HG03039 (cell line): ENCODE results near the gene ZNF277.
"Not testable (repeated sequence)": the region's sequence is repeated elsewhere in the genome, so short reads cannot be mapped to it uniquely, and the experiment has no call there.

Experiments
- ATAC-seq: cut with Tn5 transposase; IDR thresholded peaks from one replicate; pipeline ENCODE4 v1.9.1; 2021; ENCODE audit warnings: mild to moderate bottlenecking, moderate library complexity; ENCODE audit not compliant: unreplicated experiment

ZNF277 gene

DNA sequence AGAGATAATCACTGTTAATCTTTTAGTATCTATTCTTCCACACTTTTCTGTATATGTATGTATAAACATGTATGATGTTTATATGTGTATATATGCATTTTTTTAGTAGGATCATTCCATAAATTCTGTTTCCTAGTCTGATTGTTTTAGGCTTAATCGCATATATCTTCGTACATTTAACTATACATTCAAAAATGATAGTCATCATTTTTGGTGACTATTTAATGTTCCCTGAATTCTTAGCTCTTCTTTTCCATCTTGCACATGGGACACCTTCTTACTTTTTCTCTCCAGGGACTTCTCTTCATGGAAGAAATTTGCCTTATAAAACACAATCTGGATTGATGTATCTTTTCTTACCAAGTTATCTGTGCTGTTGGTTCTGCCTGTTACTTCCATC, 42.1 kb downstream of the ZNF277 start:
- ATAC-seq, result no peak

DNA sequence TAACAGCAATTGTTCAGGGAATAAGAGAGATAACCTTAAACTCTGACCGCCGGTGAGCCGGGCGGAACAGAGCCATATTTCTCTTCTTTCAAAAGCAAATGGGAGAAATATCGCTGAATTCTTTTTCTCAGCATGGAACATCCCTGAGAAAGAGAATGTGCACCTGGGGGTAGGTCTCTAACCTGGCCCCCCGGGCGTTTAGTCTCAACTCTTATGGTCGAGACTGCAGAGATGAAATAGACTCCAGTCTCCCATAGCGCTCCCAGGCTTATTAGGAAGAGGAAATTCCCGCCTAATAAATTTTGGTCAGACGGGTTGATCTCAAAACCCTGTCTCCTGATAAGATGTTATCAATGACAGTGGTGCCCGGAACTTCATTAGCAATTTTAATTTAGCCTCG, 43.5 kb downstream of the ZNF277 start:
- ATAC-seq, result not testable (repeated sequence)

DNA sequence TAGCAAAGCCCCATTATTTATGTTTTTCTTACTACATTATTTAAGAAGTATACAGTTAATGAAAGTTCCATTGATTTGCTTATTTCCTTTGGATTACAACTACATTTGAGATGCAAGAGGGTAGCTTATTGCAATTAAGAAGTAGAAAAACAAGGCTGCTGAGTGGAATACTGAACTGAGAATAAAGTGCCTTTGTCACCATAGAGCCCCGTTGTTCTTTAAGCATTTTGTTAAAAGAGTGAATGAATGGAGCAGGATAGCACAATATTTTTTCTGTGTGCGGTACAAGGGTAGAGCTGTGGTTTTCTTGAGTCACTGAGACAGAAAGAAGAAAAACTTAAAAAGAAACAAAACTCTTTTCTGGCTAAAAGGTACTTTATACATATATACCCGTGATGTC, 45.6 kb downstream of the ZNF277 start:
- no peak for ATAC-seq

DNA sequence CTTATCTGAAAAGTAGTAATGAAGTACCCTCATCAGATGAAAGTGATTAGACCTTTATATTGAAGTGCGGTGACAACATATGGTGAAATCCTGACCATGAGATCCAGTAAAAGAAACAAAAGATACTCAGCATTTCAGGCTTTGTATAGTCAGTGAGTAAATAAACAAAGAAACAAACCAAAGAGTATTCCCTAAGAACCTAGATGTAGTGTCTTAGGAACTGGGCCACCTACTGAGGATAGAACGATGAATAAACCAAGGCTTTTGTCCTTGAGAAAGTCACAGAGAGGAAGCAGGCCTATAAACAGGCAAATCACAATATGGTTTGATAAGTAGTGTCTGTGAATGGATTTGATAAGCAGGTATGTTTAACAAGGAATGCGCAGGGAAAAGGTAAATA, 46.2 kb downstream of the ZNF277 start:
- ATAC-seq, result no peak

DNA sequence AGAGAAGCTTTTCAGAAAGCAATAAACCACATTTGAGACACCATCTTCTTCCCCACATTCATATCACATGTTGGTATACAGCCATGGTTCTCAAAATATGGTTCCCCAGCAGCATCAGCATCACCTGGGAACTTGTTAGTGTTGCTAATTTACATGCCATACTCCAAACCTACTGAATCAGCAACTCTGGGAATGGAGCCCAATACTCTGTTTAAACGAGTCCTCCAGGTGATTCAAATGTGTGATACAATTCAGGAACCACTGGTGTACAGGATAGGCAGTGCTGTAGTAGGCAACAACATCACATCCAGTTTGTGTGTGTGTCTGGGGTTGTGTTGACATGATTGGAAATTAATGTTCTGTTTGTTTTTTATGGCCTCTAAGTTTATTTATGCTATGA, 47.7 kb downstream of the ZNF277 start:
- no peak for ATAC-seq

DNA sequence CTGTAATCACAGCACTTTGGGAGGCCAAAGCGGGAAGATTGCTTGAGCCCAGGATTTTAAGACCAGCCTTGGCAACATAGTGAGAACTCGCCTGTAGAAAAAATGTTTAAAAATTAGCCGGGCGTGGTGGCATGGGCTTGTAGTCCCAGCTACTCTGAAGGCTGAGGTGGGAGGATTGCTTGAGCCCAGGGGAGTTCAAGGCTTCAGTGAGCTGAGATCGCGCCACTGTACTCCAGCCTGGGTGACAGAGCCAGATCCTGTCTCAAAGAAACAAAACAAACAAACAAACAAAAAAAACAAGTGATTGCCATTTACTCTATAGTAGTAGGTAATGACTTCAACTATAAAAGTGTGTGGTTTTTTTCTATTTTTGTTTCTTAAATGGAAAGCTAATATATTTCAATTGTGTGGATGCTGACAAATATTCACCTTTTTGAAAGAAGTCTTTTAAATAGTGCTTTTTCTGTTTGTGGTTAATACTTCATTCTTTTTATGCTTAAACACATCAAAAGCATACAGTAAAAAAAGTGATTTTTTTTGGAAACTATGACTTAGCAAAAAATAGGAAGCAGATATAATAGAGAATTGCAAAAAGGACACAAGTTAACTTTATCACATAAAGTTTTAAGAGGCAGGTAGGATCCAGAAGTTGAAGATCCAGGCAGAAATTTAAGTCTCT, 48.4 kb downstream of the ZNF277 start:
- ATAC-seq, result no peak

DNA sequence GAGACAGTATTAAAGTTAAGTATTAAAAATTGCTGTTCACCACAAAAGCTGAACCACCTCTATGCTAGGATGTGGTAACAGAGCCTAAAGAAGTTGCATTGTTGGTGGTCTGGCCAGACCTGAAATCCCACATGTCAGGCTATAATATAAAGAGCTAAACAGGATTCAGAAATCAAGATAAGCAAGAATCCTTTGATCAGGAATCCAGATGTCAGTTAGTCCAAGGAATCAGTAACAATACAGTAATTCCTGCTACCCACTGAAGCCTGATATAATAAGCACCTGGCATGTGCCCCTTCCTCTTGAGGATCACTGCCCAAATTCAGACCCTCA, 48.9 kb downstream of the ZNF277 start:
- ATAC-seq, result no peak

DNA sequence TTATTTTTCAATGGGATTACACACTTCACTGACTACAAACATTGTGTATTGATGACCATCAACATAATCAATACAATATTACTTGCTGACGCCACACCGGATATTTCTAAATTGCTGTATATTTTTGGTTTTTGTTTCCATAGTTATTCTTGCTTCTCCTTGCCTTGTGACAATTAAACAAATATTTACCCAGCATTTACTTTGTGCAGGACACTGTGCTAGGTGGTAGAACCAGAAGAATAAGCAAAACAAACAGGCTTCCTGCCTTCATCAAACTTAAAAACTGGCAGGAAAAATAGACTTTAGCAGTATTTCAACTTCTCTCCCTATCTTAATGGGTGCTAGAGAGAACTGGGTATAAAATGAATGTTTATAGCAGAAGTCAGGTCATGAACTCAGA, 50.6 kb downstream of the ZNF277 start:
- no peak for ATAC-seq

DNA sequence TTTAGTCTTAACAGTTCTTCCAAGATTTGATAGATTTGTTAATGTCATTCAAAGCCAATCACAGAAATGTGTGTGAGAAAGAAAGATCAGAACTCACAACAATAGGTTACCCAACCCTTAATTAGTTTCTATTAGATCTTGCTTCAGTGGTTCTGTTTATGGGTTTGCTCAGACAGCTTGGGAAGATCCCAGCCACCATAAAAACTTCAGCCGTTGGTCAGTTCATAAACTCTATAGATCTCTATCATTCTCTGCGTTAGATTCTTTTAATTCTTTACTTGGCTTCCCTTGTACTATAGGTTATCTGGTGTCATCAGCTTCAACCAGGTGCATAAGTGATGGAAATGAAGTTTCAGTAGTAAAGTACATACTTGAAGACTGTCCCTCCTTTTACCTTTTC, 54.4 kb downstream of the ZNF277 start:
- ATAC-seq, result no peak

DNA sequence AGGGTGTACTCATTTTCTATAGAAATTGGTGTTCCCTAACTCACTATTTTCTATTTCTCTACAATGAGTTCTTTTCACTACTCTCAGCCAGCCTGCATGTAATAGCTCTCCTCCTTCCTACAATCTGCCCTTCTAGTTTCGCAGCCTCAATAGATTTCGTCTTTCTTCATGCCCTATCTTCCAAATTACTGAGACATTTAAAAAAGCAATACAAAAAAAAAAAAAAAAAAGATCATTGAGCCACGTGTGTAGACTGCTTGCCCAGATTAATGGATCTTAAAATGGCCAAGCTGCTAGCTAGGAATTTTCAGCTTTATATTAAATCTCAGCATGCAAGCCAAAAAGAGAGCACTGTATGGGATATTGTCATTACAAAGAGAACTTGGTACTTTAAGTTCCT, 55.5 kb downstream of the ZNF277 start:
- ATAC-seq, result no peak

DNA sequence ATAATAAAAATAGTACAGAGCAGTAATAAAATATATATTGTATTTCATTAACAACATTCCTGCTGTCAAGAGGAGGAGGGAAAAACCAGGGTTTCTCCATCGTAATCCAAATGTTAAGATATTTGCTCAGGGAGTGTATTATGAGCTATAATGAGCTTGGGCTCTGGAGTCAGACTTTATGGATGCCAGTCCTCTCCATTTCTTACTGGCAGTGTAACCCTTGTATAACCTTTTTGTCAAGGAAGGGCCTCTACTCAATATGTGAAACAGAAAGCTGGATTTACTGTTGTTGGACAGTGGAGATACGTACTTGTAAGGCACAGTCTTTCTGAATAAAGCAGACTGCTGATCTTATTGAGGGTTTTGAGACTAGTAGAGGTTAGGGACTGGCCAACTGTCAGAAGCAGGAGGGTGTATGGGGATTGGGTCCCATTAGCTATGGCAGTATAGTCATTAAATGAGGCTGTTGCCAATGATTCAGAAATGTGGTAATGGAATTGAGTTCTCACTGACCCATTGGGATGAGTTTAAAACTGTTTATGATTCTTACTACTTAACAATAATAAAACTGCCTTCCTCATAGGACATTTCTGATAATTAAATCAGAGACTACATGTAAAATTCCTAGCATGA, 56.5 kb downstream of the ZNF277 start:
- no peak for ATAC-seq

DNA sequence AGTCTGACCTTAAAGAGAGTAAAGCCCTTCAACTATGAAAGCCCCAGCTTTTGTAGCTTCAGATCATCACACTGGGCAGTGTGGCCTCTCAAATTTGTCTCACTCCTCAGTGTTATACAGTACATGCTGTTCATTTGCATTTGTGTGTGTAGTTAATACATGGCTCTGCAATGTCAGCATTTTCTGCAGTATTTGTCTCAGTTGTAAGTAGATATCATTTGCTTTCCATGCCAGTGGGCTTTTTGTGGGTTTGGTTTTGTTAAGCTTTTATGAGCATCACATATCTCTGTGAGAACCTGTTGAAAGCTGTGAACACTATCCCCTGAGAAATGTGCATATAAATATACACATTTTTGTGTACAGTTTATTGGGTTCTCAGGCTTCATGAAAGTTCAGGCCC, 57.0 kb downstream of the ZNF277 start:
- no peak for ATAC-seq

DNA sequence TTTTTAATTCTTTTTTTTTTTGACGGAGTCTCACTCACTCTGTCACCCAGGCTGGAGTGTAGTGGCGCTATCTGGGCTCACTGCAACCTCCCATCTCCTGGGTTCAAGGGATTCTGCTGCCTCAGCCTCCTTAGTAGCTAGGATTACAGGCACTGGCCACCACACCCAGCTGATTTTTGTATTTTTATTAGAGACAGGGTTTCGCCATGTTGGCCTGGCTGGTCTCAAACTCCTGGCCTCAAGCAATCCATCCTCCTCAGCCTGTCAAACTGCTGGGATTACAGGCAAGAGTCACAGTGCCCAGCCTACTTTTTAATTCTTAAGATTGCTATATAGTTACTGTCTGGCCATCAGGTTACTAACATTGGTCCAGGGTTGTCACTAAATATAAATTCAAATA, 59.6 kb downstream of the ZNF277 start:
- no peak for ATAC-seq

DNA sequence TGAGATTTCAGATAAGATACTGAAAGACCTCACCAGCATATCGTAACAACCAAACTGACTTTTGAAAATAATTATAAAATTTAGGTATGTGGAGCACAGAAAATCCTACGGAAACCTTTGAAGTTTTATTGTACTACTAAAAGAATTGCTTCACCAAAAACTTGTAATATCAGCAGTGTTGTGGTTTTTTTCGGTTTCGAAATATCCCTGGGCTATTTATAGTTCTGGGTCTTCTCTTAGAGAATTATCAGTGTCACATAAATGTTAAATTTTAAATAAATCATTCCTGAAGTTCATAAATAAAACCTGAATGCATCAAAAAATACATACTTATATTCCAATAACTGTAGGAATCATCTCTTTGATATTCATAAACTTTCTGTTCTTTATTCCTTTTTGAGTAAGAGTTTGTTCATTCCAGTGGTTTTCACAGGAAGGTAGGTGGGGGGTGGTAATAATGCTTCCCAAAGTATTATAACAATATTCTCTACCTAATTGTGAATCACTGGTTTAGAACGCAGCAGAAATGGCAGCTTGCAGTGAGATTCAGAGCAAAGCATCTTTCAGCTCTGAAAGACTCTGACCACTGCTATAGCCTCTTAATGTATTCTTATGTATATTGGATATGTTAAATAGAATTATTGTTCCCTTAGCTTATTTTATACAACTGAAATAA, 60.2 kb downstream of the ZNF277 start:
- no peak for ATAC-seq

DNA sequence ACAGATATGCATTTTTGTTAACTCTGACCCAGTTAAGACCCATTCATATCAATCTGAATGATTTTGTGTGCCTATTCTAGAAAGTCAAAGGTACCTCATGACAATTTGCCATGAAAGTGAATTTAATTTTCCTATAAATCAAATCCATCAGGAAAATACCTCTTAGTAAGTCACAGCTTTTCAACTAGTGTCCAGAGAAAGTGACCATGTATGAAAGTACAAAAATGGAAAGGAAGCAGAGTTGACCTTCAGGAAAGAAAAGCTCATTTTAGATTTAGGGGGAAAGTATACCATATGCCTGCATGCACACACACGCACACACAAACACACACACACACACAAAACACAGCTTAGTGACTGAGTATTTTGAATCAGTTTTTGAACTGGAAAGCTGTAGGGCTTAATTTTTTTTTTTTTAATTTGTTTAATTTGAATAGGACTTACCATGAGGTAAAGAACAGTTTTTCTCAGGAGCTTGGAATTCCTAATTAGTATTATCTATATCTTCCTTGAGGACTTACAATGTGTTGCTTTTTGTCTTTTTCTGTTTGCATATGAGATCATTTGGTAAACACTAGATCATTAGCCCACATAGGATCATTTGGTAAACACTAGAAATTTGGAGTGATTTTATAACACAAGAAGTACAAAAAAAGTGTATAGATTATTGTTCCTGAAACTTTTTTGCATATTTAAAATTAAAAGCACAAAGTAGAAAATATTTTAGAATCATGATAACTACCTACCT, 61.6 kb downstream of the ZNF277 start:
- no peak for ATAC-seq

DNA sequence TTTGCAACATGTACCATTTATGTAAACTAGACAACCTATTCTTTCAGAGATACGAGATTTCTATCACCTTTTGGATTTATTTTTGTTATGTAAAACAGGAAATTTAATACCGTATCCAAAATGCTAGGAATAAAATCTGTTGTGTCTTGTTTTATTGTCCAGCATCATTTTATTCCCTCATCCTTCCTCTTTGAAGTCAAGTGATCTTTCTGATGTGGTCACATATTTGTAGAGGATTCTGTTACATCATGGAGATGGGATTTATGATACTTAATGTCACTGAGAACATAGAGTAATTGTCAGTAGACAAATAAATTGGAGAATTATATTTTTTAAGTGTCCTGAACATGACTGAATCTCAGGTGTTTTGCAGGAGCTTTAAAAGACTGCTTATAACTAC, 64.7 kb downstream of the ZNF277 start:
- ATAC-seq, result no peak

DNA sequence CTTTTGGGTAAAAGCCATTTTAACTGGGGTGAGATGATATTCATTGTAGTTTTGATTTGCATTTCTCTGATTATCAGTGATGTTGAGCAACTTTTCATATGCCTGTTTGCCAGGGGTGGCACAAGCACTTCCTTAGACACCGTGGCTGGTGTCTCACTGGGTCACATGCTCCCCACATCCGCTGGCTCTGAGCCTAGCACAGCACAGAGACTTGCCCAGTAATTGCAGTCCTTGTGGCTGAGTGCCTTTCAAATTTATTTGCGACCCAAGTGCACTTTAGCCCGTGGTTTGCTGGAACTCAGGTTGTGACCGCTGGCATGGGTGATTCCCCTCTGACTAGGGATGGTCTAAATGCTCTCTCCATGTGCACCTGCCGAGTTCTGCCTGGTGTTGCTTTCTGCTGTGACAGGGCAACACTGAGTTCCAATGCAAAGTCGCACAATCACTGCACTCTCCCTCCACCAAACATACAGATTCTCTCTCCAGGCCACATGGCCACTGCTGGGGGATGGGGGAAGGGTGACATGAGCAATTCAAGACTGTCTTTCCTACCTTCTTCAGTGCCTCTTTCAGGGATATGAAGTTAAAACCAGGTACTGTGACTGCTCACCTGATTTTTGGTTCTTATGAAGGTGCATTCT, 66.5 kb downstream of the ZNF277 start:
- no peak for ATAC-seq

DNA sequence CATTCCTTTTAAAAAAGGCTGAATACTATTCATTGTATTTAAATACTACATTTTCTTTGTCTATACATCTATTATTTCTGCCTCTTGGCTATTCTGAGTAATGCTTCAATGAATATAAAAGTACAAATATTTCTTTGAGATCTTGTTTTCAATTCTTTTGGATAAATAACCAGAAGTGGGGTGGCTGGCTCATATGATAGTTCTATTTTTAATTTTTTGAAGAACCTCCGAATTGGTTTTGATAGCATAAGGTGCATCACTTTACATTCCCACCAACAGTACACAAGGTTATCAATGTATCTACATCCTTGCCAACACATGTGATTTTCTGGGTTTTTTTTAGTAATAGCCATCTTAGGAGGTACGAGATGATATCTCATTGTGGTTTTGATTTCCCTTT, 72.5 kb downstream of the ZNF277 start:
- ATAC-seq, result no peak

DNA sequence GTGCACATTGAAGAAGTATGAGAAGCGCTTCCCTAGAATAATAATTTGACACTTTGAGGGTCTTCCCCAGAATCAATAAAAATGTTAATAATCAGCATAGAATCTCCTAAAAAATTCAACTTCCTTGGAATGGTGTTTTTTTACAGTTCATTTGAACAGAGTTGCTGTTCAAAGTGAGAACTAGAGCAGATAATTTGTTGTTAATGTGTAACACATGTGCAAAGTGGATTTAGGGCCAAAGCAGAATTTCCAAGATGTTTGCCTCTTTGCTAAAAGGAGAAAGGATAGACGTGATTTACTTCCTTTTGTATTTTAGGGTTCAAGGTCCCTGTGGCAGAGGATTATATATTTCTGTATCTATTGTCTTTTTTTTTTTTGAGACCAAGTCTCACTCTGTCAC, 73.8 kb downstream of the ZNF277 start:
- ATAC-seq, result no peak

DNA sequence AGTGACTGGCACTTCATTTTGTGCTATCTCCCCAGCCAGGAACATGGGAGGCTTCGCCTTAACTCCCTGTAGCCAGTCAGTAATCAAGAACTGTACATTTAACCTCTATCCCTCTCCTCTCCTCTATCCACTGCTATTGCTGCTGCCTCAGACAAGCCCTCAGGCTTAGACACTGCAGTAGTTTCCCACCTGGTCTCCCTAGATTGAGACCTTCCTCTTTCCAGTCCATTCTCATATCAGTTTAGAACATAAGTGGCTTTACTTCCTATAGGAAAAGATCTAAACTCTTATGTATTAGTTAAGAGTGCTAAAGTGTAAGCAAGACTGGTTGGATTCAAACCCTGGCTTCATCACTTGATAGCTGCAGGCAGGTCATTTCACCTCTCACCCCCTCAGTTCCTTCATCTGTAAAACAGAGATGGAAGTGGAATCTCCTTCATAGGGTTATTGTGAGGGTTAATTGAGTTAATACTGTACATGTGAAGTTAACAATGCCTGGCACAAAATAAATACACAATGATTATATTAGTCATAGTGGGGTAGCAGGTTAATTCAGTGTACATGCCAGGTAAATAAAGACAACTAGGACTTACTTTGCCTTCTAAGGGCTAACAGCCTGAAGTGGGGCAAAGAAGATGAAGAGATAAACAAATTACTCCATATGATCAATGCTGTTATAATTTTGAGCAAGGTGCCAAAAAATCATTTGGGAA, 76.1 kb downstream of the ZNF277 start:
- ATAC-seq, result no peak

DNA sequence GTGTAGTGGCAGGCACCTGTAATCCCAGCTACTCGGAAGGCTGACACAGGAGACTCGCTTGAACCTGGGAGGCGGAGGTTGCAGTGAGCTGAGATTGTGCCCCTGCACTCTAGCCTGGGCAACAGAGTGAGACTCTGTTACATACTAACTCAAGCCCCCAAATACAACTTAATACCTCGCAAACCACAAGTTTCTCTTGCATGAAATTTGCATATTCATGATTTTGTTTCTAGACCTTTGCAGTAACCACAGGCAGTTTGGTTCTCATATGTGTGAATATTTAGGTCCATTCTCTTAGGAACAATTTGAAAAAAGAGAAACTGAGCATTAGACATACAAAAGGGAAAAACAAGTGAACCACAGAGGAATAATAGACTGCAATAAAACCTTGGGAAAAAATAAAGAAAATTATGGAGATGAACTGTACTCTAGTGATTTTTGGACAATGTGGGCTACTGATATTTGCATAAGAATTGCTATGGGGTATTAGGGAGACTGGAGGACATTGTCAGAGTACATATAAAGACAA, 77.0 kb downstream of the ZNF277 start:
- no peak for ATAC-seq
